HT-29 (cell line): Measurements from ENCODE around the gene OR52N1. TPM values are rescaled to one million over a fixed set of nuclear protein-coding genes. Genes with fewer than 3 reads are reported as not detected.

ENCODE experiments used
- DNase-seq: peaks from one replicate; pipeline ENCODE4 v3.0.0-alpha.2; 2015; ENCODE audit warnings: low spot score
- total RNA-seq: library from RNA; depleted of rRNA; stranded (reverse); fragments of >200 nt; shearing (Covaris generic); gene quantifications from 2 replicates; pipeline ENCODE4 v1.2.3, GENCODE V29; 2014; rRNA removed

Gene OR52N1
- not detected in 2 replicates for total RNA-seq

DNA sequence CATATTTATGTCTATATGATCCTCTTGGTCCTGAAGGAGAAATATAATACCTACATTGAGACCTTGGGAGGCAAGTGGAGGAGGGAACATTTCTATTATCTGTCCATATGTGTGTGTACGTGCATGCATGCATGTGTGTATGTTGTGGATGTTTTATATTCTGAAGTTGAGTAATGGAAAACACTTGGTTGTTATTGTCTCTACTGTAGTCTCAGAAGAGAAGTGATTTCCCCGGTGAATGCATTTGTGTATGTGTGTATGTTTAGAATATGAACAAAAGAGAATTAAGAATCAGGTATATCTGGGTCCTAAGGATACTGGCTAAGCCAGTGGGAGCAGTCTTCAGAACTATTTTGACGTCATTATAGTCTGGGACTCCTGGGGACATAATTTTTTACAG lies at the start of gene OR52N1:
Gene OR52N1 (minus strand): TSS at position 101 of the 400 bp plus-strand sequence. CDS start 2,449 bp downstream, outside the sequence.
- no peak for DNase-seq

DNA sequence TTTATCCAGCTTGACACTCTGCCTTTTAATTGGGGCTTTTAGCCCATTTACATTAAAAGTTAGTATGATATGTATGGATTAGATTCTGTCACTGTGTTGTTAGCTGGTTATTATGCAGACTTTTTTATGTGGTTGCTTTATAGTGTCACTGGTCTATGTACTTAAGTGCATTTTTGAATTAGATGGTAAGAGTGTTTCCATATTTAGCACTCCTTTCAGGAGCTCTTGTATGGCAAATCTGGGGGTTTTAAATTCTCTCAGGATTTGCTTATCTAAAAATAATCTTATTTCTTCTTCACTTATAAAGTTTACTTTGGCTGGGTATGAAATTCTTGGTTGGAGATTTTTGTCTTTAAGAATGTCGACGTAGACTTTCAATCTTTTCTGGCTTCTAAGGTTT lies 46.6 kb upstream of the OR52N1 start:
- DNase-seq, result no peak

DNA sequence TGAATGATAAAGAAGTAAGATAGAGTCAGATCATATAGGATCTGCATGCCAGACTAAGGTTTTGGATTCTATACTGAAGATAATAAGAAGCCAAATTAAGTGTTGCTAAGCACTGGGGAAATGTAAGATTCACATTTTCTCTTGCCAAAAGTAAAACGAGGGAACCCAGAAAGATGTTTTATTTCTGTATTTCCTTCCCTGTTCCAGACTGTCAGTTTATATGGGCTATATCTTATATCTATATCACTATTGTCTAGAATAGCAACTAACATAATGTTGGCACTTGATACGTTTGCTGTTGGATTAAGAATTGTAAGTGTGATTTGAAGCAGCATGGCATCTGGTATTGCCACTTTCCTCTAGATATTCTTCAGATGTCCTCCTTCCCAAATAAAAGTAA lies 42.4 kb upstream of the OR52N1 start:
- DNase-seq, result no peak

DNA sequence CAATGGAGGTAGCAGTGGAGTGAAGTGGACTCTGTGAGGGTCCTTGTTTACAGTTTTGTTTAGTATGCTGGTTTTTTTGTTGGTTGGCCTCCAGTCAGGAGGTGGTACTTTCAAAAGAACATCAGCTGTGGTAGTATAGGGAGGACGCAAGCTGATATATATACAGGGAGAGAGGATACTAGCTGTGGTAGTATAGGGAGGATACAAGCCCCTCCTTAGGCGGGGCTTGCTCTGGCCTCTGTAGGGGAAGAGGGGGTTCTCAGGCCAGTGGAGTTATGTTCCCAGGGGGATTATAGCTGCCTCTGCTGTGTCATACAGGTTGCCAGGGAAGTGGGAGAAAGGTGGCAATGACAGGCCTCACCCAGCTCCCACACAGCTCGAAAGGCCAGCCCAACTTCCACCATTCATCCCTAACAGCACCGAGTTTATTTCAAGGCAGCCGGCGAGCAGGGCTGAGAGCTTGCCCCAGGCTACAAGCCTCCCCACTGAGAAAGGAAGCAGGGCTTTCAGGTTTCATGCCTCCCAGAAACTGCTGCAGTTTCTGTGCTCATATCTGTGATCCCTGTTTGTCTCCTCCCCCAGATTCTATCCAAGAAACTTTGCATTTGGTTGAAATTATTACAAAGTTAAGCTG lies 40.2 kb upstream of the OR52N1 start:
- no peak for DNase-seq

DNA sequence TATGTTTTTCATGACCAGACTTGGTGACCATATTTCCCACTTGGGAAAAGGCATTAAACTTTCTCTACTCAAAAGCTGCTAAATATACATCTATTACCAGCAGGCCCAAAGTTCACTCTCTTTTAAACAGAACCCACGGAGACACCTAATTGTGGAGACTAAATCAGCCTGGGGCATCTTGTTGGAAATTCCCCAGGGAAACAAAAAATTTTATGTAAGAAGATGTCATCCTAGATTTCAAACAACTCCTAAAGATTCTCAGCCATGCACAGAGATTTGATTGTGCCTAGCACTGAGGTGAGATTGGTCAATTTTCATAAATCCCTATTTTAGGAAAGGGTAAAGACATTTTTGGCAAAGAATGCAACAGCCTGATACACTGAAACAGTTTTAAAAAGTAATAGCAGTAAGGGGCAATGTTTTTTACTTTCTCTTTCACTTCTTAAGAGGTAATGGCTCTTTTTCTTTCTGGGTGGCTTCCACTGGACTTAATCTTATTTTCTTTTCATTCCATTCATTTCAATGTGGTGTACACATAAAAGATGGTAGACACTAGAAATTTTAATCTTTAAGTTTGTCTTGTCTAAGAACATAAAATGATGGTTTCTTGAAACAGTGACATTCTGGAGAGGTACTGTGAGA lies 27.3 kb upstream of the OR52N1 start:
- DNase-seq, result no peak

DNA sequence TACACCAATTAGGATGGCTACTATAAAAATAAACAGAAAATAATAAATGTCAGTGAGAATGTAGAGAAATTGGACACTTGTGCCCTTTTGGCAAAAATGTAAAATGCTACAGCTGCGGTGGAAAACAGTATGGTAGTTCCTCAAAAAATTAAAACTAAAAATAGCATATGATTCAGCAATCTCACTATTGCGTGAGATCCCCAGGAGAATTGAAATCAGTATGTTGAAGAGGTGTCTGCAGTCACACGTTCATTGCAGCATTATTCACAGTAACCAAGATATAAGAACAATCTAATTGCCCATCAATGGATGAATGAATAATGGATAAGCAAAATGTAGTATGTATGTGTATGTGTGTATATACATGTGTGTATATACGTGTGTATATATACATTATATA lies 24.5 kb upstream of the OR52N1 start:
- DNase-seq, result no peak

DNA sequence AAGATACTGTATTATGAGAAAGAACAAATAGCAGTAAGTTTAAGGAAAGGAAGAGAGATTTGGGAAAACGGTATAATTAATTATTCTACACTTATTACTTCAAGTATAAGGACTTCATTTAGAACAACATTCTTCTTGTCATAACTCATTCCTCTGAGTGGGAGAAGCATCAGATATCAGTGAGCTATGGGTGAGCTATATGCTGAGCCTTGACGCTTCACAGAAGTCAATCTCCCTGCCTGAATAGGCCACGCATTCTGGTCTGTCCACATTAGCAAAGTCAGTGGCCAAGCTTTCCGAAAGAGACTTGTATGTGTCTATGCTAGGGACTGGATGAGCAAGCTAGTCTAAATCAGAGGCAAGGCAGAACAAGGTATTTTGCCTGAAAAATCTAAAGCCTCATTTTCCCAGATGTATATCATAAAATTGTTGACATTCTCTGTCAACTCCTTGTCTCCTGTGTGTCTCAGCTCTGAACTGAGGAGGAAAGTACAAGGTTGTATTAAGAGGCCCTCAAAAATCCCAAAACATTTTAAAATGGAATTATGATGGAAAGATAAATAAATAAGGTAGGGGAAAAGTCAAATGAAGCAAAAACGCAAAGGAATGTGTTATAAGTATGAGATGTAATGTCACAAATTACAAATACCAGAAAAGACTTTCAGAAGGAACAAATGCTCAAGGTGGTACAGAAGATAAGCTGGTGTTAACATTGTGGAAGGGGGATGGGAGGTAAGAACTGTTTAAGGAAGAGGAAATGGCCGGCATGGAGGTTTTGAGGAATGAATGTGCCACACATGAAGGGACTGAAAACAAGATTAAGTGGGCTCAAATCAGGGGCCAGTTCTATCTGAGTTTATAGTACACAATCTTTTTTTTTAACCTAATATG lies 19.1 kb upstream of the OR52N1 start:
- DNase-seq, result no peak

DNA sequence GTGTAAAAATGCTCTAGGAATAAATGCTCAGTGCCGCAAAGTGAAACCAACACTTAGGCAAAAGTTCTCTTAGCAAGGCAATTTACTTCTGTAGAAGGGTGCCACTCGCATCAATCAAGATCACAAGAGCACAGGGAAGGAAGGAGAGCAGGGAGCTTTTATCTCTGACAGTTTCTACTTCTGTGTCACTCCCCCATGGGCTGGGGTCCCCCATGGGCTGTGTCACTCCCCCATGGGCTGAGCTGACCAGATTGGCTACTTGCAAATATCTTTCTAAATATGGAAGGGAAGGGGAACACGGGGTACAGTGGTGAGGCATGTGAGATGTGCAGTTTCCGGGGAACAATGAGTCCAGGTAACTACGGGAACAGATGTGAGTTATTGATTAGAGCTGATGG lies 18.1 kb upstream of the OR52N1 start:
- DNase-seq, result no peak

DNA sequence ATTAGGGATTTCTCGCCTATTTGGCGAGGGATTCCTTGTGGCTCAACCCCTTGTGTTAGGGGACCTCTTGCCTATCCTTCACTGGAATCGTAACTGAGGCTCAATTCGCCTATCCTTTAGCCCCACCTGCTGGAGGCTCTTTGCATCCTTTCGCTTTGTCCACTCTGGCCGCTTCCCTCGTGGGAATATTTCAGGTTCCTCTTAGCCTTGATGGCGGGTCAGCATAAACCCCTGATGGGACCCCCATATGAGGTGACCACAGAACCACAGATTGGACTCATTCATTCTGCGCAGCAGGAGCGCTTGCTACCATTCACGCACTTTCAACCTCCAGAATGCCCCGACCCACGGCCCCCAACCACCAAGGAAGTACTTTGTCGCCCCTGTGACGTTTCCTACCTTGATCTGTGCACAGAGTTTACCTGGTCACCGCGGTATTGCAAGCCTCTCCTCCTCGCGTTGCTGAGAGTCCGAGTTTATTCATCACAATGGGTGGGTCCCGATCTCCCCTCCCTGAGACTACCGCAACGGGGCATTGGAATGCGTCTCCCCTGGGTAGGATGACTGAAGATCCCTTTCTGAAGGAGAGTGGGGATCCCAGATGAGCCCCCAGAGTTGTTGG lies 17.5 kb upstream of the OR52N1 start, which contains the start of gene OR52N2:
Gene OR52N2 (plus strand): TSS at position 425 of the 622 bp plus-strand sequence. CDS start 11,412 bp downstream, outside the sequence.
- peak; percentile 89 for DNase-seq

DNA sequence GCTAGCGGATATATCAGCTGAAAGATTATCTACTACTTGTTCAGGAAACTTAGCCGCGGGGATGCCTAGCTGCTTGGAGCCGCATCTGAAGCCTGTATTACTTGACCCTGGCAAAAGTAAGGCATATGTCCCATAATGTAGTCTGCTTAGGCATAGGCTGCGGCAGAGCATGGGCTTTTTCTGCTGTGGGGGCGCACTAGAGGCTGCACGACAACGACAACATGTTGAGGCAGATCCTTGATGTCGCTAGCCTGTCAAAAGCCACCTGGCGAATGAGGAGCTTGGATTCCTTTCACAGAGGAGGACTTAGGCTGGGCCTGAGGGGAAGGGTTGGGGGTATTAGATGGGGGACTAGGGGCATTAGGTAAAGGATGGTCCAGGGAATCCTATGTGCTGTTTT lies 16.5 kb upstream of the OR52N1 start:
- DNase-seq, result no peak

DNA sequence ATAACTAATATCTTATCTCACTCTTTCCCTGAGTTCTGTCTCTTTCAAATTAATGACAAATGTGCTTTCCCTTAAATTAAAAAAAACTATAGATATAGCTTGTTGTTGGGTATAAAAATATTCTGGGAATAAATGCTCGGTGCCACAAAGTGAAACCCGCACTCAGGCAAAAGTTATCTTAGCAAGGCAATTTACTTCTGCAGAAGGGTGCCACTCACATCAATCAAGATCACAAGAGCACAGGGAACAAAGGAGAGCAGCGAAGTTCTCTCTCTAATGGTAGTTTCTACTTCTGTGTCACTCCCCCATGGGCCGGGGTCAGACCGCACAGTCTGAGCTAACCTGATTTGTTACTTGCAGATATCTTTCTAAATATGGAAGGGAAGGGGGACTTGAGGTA lies 12.9 kb upstream of the OR52N1 start:
- DNase-seq, result no peak

DNA sequence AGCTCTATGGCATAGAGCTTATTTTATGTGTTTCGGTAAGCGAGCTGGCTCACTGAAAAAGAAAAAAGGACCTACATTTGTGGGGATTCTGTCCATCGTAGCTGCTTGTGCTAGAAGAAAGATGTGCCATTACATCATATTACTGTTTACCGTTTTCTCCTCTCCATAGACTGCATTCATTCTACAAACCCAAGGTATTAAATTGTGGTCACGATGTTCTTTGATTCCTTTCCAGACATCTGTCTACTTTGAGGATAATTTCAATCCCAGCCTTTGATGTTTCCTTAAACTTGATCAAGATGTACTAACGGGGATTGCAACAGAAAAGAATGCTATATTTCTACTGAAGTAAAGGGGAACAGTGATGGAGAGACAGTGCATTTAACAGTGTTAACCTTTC lies 5.5 kb upstream of the OR52N1 start:
- DNase-seq, result no peak

DNA sequence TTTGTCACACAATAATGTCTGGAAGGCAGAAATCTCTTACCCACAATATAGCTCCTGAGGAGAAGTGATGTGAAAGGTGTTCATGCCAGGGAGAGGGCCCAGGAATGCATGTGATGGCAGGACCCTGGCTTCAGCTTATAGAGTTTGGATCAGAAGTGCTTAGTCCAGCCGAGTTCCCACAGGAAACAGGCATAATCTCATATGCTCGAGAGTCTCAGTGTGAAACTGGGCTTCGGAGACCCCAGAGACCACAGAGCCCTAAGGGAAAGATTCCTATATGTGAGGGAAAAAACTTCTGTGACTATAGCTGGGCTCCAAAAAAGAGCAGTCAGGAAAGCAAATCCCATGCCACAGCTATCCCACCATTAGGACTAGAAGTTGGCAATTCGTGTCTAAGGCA lies 7.8 kb downstream of the OR52N1 start, which contains the start of gene OR52N5:
Gene OR52N5 (minus strand): TSS at position 101 of the 400 bp plus-strand sequence. CDS start 4,721 bp downstream, outside the sequence.
- DNase-seq, result no peak

DNA sequence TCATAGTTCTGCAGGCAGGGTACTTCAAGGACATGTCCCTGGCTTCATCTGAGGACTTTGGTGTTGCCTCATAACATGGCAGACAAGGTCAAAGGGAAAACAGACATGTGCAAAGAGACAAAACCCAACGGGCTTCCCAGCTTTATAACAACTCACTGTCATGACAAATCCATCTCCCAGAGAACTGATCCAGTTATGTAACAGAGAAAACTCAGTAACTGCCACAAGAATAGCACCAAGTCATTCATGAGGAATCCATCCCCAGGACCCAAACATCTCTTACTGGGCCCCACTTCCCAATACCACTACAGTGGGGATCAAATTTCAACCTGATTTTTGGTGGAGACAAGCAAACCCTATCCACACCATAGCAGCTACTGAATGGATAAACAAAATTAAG lies 24.0 kb downstream of the OR52N1 start:
- DNase-seq, result no peak

DNA sequence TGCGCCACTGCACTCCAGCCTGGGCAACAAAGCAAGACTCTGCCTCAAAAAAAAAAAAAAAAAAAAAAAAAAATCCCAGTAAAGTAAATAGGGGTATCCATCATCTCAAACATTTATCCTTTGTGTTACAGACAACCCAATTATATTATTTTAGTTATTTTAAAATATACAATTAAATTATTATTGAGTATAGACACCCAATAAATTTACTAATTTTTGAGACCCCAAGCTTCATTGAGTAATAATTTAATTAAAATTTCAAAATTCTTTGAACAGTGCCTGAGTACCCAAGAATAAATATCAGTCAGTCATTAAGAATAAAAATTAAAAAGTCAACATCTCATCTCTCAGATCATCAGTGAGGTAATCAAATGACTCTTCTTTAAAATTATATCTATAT lies 37.1 kb downstream of the OR52N1 start, which contains the start of gene OR52N4:
Gene OR52N4 (plus strand): TSS at position 301 of the 400 bp plus-strand sequence. CDS start 498 bp downstream, outside the sequence.
- no peak for DNase-seq

DNA sequence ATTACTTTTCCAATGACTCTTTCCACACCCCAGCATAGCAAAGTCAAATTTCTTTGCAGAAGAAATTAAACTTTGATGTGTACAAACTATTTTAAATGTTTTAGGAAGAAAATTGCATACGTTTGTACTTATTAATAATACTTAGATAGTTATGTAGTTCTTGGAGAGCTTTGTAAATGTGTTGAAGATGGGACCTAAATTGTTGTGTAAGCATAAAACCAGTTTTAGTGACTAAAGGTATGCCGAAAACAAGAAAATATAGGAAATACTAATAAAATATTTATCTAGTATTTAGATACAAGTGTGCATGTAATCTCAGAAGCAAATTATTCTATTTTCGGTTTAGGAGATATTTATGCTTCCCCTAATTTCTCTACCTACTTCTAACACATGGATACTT lies 41.2 kb downstream of the OR52N1 start:
- DNase-seq, result no peak

DNA sequence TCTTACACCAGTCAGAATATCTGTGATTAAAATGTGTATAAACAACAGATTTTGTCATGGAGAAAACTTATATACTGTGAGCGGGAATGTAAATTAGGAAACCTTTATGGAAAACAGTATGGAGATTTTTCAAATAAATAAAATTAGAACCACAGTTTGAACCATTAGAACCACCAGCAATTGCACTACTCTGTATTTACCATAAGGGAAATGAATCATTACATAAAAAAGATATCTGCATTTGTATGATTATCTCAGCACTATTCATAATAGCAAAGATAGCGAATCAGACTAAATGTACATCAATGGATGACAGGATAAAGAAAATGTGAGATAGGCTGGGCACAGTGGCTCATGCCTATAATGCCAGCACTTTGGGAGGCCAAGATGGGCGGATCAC lies 44.5 kb downstream of the OR52N1 start:
- DNase-seq, result no peak

DNA sequence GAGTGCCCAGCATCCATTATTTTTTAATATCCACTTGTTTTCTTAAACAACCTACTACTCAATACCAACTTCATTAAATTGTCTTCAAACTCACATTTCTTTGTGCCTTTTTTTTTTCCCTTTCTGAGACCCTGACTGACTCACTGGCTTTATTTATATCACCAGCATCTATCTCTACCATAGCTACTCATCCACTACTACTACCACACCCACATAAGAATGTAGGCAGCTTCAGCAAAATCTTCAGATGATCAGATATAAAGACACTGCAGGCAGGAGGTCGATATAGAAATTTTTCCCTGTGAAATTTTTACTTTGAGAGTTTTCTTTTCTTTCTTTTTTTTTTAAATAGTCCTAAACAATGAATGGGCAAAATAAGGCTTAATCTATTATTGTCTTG lies 52.6 kb downstream of the OR52N1 start:
- no peak for DNase-seq

DNA sequence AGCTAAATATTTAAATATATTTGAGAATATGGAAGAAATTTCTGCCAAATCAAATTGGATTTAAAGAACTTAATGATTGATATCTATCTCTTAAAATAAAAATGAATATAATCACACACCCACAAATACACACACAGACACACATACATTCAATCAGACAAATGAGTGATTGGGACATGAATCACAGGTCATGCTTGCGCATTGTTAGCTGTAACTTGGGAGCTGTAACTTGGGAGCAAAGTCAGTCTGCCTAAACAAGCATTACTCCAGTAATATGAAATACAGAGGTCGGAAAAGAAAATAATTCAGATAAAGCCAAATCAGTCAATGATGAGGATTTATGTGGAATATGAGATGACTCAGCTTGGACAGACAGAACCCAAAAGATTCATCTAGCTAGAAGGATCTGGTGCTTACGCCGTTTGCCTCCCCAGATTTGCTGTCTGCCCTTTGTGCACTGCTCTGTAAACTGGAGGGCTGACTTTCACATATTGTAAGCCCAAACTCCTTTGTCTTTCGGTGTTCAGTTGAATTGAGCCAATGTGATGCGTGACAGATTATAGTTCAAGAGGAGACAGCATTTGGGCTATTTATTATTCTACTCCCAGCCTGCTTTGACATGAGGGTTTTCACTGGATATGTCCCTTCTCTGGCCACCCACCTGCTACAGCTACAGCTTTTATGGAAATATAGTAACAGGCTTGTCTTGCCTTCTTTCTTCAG lies 53.2 kb downstream of the OR52N1 start:
- DNase-seq, result no peak

DNA sequence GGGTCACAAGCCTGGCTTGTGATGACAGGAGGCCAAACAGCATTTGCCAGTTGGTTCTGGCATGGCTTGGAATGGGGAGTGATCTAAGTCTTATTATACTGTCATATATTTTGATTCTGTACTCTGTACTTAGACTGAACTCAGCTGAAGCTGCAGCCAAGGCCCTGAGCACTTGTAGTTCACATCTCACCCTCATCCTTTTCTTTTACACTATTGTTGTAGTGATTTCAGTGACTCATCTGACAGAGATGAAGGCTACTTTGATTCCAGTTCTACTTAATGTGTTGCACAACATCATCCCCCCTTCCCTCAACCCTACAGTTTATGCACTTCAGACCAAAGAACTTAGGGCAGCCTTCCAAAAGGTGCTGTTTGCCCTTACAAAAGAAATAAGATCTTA lies 54.0 kb downstream of the OR52N1 start:
- DNase-seq, result no peak
